GM19023 (cell line): ENCODE results near the gene TMEM175.

Source experiments
- ATAC-seq: cut with Tn5 transposase; IDR thresholded peaks from one replicate; pipeline ENCODE4 v1.9.1; 2021; ENCODE audit warnings: mild to moderate bottlenecking, moderate library complexity; ENCODE audit not compliant: unreplicated experiment

Gene TMEM175

DNA sequence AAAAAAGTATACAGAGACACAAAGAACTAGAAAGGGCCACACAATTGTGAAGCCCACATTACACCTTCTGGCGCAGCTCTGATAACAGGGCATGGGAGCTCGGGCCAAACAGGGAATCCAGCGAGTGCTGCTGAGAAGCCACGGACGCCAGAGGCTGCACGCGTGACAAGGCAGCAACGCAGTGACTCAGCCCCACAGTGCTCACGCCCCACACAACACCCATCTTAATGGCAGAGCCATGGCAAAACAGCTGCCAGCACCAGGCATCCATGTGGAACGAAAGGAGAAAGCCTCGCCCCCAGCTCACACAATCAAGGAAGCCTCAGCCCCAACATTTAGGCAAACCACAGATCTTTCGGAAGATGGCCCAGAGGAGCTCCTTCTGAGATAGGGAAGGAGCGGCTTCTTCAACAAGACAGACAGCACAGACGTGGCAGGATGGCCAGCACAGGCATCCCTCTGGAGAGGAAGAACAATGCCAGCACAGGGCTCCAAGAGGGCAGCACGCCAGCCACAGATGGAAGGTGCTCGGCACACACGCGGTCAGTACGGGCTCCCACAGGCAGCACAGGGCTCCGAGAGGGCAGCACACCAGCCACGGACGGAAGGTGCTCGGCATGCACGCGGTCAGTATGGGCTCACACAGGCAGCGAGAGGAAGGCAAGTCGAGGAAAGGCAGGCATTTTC lies 33.2 kb upstream of the TMEM175 start:
- ATAC-seq: no peak

DNA sequence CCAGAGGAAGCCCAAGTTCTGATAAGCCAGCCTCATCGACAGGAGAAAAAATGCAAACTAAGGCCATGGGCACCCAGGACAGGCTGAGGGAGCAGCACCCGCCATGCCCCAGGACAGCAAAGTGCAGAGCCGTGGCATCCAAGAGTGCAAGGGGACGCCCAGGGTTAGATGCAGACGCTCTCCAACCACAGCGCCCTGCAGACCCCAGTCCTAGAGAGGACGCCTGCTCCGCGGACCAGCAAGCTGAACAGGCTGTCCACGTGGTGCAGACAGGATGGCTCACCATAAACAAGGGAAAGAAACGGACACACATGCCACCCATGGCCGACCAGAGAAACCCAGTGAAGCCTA lies 32.7 kb upstream of the TMEM175 start:
- ATAC-seq: no peak

DNA sequence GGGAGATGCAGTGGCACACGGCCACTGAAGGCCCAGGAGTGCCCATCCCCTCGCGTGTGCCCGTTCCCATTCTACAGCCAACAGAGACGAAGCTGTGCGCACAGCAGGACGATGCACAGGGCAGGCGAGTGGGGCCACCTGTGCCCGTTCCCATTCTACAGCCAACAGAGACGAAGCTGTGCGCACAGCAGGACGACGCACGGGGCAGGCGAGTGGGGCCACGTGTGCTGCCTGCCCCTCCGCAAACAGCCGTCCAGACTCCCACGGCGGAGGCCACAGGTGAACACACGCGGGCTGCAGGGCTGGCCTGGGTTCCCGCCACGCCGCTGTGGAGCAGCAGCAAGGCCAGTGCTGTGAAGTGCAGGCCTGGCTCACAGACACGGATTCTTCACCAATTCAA lies 32.2 kb upstream of the TMEM175 start:
- no peak for ATAC-seq

DNA sequence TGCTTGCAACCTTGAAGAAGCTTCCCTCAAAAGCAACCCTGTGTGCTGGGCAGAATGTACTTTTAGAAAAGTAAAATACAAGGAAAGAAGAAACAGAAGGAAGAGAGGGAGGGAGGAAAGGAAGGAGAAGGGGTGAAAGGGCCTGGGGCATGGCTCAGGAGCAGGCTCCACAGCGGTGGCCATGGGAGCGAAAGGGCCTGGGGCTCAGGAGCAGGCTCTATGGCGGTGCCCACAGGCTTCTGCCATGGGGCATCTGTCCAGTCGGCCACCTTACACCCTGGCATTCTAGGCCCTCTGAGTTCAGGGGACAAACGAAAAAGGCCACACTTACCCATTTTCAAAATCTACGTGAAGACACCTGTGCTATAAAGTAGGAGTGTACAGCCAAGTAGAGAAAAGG lies 31.5 kb upstream of the TMEM175 start:
- ATAC-seq: no peak

DNA sequence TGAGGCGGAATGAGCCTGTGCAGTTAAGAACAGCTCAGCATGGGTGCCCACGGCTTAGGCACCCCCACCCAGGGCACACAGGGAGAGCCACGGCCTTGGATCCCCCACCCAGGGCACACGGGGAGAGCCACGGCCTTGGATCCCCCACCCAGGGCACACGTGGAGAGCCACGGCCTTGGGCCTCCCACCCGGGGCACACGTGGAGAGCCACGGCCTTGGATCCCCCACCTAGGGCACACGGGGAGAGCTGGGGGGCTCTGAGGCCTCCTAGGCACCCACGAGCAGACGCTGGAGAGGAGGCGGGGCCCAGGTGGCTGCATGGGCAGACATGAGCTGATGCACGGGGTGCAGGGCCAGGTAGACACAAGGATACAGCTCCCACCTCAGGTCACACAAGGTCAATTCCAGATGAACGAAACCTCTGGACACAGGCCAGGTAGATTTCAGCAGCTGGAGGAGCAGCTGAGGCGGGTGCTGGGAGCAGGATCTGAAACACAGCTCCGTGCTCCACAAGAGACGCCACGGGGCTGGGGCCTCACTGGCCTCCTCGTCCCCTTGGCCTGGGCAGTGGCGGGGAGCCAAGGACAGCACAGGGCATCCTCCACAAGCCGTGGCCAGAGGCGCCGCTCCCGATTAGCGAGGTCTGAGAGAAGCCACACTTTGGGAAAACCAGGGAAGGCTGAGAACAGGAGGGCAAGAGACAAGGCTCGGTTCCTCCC lies 30.9 kb upstream of the TMEM175 start:
- ATAC-seq: no peak

DNA sequence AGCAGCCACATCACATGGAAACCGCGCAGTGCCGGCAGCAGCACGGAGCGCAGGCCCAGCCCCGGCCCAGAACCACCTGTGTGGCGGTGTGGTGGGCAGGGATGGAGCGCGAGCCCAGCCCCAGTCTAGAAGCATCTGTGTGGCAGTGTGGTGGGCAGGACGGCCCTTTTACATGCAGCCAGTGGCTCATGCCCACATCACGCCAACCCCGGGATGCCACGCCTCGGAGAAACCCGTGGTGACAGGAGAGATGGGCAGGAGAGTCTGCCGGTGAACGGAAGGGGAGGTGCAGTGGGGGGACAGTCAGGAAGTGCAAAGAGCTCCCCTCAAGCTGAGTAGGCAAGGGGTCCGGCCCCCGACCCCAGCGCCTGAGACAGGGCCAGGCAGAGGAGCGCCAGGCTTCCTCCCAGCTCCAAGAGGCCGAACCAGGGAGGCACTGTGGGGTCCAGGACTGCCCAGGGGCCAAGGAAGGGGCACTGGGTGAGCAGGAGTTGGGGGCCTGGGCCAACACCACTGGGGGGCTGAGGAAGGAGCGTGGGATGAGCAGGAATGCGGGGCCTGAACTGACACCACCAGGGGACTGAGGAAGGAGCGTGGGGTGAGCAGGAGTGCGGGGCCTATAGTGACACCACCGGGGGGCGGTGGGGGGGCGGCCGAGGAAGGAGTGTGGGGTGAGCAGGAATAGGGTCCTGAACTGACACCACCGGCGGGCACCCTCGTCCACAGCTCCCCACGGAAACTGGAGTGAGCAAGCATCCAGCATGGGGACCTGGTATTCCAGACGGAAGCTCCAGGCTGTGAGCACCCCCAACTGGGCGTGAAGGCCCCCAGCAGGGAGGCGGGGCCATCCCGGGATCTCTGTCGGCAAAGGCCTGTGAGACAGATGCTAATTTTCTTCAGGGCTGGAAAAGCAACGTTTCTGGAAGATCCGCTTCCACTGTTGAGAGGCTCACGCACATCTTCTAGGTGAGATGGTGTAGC lies 28.9 kb upstream of the TMEM175 start:
- ATAC-seq: no peak

DNA sequence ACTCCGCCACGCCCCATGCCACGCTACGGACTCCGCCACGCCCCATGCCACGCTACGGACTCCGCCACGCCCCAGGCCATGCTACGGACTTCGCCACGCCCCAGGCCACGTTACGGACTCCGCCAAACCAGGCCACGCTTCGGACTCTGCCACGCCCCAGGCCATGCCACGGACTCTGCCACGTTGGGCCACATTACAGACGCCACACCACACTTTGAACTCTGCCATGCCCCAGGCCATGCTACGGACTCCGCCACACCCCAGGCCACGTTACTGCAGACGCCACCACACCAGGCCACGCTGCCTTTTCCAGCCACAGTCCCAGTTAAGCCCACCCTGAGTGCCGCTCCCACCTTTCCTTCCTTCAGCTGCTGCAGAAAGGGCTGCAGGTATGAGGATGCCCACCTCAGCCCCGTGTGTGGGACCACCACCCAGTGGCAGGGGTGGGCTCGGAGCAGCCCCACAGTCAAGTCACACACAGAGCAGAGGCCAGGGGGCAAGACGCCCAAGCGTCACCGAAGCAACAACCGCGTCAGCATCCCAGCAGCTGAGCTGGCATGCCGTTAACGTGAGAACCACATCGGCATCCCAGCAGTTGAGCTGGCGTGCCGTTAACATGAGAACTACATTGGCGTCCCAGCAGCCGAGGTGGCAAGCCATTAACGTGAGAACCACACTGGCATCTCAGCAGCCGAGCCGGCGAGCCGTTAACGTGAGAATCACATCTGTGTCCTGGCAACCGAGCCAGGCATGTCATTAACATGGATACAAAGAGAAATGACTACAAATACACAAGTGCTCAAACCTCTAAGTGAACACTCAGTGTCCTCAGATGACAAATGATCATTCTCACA lies 26.5 kb upstream of the TMEM175 start:
- no peak for ATAC-seq

DNA sequence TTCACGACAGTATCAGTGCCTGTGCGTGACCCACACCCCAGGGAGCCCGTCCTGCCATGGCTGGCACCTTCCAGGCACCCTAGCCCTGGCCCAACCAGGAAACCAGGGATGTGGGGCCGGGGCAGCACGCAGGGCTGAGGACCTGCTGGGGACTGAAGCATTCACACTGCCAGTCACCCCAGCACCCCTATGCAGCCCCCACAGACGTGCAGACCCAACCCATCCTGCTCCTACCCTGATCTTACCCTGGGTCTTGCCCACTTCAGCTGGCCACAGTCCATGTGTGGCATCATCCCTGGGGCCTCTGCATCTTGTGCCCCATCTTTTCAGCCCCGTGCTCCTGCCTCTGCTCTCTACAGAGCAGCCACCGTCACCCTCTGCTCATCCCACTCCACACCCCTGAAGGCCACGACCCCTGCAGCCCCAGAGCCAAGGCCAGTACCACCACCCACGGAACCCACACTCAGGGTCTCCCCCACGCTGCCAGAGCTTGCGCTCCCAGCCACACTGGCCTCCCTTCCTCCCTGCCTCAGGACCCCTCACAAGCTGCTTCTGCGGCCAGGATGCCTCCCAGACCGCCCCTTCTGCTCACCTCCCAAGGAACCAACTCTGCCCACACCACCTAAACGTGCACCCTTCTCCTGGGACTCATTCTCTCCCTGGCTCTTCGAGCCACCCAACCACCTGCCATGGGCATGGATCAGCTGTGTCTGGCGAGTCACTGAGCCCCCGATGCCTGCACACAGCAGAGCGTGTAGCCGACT lies 25.7 kb upstream of the TMEM175 start:
- ATAC-seq: no peak

DNA sequence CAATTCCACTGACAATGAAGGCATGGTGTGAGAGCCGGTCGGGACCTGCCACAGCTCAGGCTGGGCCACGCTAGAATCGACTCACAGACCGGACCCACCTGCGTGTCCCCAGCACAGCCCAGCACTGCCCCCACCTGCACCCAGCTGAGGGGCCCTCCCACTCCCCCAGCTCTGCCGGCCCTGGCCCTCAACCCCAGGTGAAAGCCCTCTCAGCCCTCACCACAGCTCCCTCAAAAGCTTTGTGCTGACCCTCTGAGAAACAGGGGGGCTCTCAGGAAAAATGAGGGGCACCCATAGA lies 25.2 kb upstream of the TMEM175 start:
- ATAC-seq: no peak

DNA sequence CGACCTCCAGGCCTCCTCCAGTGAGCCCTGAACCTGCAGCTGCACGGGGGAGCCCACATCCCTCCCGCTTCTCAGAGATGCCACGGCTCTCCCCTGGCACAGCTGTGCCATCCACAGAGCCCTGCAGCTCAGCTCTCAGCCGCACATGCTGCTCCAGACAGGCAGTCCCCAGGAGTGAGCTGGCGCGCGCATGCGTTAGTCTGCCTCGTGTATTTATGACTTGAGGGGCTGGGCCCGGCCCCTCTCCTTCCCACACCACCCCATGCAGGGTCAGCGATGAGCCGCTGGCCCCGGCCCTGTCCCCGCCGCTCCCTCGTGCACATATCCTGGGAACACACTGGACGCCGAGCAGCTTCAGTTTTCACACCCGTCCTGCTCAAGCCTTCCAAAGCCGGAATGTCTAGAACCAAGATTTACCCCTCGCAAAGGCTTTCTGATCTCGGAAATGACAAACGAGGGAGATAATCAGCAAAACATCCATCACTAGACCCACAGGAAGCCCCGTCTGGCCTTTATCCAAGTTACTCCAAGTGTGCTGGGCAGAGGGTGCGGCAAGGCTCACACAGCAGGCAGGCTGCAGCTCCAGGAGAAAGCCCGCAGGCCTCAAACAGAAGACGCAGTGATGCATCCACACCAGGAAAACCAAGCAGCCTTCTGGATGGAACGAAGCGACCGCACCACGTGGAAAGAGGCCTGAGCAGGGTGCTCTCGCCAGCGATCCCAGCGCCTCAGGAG lies 24.4 kb upstream of the TMEM175 start:
- ATAC-seq: no peak

DNA sequence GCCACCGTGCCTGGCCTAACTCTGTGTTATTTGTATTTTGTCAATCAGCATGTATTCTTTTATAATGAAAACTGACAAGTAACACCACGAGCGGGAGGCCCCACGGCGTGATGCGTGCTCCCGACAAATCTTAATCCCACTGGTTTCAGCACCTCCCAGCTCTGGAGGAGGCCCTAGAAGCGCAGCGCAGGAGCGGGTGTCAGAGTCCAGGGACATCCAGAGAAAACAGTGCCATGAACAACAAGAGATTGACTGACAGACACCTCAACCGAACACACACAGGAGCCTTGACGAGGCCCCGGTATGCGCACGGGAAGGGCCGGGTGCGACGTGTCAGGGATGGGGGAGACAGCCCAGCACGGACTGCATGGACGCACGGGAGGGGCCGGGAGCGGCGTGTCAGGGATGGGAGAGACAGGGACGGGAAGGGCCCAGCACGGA lies 23.1 kb upstream of the TMEM175 start:
- no peak for ATAC-seq

DNA sequence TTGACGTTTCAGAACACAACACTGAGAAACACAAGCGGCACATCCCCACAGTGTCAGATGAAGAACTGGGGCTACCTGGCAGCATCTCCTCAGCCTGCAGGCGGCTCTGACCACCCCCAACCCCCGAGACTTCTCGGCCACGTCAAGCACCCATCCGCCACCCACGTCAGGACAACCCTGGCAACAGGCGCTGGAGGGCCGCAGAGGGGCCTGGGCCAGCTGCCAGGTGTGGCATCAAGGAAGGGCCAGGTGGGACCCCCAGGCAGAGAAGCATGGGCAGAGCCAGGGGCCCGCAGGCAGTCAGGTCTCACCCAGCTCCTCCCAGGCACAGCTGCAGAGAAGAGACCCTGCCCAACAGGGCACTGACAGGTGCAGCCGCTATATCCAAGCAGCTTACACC lies 22.4 kb upstream of the TMEM175 start:
- ATAC-seq: no peak

DNA sequence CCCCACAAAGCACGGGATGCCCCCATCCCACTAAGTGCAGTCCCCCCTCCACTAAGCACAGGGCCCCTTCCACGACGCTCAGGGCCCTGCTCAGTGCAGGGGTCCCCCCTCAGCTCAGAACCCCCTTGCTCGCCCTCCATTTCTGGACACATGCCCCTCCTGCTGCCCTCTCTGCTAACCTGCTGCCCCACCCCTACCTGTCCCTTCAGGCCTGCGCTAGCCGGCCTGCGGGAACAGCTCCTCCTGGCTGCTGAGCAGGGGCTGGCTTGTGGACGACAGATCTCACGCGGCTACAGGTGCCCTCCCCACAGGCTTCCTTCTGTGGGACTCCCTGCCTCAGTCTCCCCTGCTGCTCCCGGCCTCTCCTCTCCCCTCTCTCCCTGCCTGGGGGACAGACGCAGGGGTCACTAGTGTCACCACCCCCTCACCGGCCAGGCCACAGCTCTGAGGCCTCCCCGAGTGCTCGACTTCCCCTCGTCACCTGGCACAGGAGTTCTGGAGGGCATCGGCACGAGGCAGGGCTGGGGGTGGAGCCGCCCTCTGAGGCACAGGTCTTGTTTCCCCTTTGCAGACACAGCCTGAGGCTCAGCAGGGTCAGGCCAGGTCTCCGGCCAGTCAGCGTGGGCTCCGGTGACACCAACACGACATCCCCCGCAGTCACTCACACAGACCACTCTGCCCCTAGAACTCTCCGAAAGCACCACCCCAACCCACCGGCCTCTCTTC lies 21.7 kb upstream of the TMEM175 start:
- ATAC-seq: no peak

DNA sequence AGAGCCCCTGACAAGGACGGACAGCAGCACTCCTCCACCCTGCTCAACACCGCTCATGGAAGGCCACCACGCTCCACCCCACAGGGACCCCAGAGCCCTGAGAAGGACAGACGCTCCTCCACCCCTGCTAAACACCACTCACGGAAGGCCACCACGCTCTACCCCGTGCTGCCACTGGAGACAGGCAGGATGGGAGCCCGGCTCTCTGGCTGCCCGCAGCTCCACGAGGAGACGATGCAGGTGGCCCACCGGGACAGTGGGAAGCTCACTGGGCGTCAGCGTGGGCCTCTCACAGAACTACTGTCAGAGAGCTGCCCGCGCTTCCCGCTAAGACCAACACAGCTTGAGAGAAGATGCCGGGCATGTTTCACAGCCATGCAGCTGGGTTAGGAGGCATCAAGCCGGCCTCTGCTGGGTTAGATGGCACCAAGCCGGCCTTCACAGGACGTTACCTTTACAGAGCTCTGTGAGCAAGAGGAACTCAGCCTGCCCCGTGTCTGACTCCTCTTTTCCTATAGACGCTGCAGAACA lies 21.0 kb upstream of the TMEM175 start:
- ATAC-seq: no peak

DNA sequence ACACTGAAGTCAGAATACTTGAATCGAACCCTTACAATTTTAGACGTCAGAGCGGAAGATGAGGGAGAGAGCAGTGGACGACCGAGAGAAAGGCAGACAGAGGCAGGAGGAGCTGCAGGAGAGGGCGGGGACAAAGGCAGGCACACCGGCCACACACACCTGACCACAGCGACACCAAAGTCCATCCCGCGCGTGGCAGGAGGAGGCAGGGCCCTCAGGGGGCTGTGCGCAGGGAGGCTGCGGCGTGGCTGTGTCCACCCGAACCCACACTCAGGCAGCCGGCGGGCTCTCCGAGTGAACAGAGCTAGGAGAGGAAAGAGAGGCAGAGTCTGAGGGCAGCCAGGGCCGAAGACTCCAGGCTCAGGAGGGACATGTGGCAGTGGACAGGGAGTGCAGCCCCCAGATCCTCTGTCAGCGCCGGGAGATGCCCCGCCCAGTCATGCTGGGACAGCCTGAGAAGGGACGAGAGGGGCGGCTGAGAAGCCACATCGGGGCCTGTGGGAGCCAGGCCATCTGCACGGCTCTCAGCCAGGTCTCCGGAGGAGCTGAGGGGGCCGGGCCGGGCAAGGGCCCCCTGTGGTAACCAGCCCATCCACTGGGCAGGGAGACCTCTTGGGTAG lies 20.3 kb upstream of the TMEM175 start:
- no peak for ATAC-seq

DNA sequence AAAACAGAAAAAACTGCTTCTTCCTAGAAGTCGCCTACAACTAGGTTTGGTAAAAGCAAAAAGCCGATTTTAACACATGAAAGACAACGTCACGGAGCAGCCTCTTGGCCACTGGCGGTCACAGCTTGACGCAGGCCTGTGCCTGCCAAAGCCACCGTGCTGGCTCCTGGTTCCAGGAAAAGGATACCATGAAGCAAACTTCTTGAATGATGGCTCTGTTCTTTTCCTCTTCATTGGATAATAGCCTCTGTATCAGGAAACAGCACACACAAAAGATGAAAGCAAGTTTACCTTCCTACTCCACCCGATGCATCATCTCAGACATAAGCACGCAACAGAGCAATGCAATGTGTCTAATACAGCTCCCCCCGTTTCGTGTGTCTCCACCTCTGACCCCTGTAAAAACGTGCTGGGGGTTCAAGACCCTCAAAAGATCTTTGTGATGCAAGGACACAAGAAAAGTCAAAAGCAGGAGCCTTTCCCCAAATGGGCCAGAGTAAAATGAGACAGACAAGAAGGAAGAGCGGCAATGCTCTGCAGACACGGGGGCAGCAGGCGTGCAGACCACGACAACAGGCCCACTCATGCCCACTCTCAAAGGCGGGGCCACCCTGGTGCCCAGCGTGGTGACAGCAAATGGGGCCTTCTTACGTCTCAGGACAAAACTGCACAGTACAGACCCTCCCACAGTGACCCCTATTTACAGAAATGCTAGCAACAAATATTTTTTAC lies 19.5 kb upstream of the TMEM175 start:
- no peak for ATAC-seq

DNA sequence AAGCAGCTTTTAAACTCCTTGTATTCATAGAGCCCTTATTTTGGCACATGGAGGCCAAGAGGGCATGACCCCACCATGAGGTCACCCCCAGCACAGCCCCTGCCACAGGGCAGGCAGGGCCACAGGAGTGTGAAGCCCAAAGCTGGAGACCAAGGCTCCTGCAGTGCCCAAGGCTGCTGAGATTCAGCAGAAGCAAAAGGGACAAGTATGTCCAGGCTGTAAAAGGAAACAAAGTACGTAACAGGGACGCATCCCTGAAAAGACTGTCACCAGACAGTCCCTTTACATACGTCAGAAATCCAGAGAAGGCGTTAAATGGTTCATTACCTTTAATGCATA lies 19.0 kb upstream of the TMEM175 start:
- no peak for ATAC-seq

DNA sequence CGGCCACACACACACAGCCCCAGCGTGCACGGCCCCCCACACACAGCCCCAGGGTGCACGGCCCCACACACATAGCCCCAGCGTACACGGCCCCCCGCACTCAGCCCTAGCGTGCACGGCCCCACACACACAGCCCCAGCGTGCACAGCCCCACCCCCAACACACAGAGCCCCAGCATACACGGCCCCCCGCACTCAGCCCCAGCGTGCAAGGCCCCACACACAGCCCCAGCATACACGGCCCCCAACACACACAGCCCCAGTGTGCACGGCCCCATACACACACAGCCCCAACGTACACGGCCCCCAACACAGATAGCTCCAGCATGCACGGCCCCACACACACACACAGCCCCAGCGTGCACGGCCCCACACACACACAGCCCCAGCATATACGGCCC lies 17.7 kb upstream of the TMEM175 start:
- no peak for ATAC-seq
